Measurements from ENCODE around the gene MRPL48.

MRPL48 gene

GRCh38 chr11:73789279-73789670, 1.6 kb downstream of the MRPL48 start:
- Histone ChIP-seq H3K79me2 (ENCODE audit: insufficient read depth, low read length) (peaks cover 74% of the 10 kb centered on the region), H3K27ac (ENCODE audit: low read length) (no peak overlapping the region), H3K27me3 (ENCODE audit: insufficient read depth, low read length, poor library complexity) (no peaks in the 10 kb centered on the region), H2AFZ (ENCODE audit: low read depth, low read length) (no peak overlapping the region), H3K9ac (ENCODE audit: low read depth, low read length) (peak overlapping the region; percentile 77), H4K20me1 (ENCODE audit: insufficient read depth, low read length) (peaks cover 4% of the 10 kb centered on the region; the same call in 1 of the 2 replicates), H3K4me3 (ENCODE audit: low read depth in 1 of 2, low read length in 2 of 2) (peak overlapping the region in 1 of 2 experiments; percentile 75; a peak in 2 of 4 replicates), H3K4me2 (ENCODE audit: insufficient read depth, low read length) (peak overlapping the region; percentile 64), H3K4me1 (ENCODE audit: insufficient read depth, low read length) (peaks cover 47% of the 10 kb centered on the region), H3K9me3 (ENCODE audit: insufficient read depth, low read length, severe bottlenecking) (no peaks in the 10 kb centered on the region), H3K36me3 (ENCODE audit: insufficient read depth, low read length) (peaks cover 12% of the 10 kb centered on the region)
- no peak for TF ChIP-seq CTCF (IDR thresholded peaks at IDR 0.05; ENCODE audit: borderline replicate concordance, extremely low read depth, low read length, poor library complexity, severe bottlenecking)
- no peak for TF ChIP-seq EZH2 (IDR thresholded peaks at IDR 0.05; ENCODE audit: borderline replicate concordance, low read depth, low read length, severe bottlenecking)
- ATAC-seq (ENCODE audit: insufficient read depth, low read depth): no peak
- DNase-seq: no peak

- ATAC-seq (ENCODE audit: insufficient read depth, low read depth): no peak
- no peaks in the 10 kb centered on the region for H3K9me3 ChIP-seq (ENCODE audit: insufficient read depth, low read length, severe bottlenecking)
- H3K4me3 ChIP-seq (ENCODE audit: low read depth in 1 of 2, low read length in 2 of 2): no peak overlapping the region
- no peak overlapping the region for H3K4me2 ChIP-seq (ENCODE audit: insufficient read depth, low read length)
- no peak for DNase-seq
- peaks cover 17% of the 10 kb centered on the region for H3K4me1 ChIP-seq (ENCODE audit: insufficient read depth, low read length)
- TF ChIP-seq CTCF (IDR thresholded peaks at IDR 0.05; ENCODE audit: borderline replicate concordance, extremely low read depth, low read length, poor library complexity, severe bottlenecking): no peak
- no peak for TF ChIP-seq EZH2 (IDR thresholded peaks at IDR 0.05; ENCODE audit: borderline replicate concordance, low read depth, low read length, severe bottlenecking)
- no peak overlapping the region for H3K9ac ChIP-seq (ENCODE audit: low read depth, low read length)
- peaks cover 30% of the 10 kb centered on the region for H3K36me3 ChIP-seq (ENCODE audit: insufficient read depth, low read length)
- no peak overlapping the region for H2AFZ ChIP-seq (ENCODE audit: low read depth, low read length)
- no peaks in the 10 kb centered on the region for H3K27me3 ChIP-seq (ENCODE audit: insufficient read depth, low read length, poor library complexity)
- no peak overlapping the region for H3K27ac ChIP-seq (ENCODE audit: low read length)
- peaks cover 10% of the 10 kb centered on the region for H4K20me1 ChIP-seq (ENCODE audit: insufficient read depth, low read length)
- peaks cover 80% of the 10 kb centered on the region for H3K79me2 ChIP-seq (ENCODE audit: insufficient read depth, low read length)
These were observed 4.9 kb downstream of the MRPL48 start for GRCh38 chr11:73792584-73792983.

- H3K27ac ChIP-seq (ENCODE audit: low read length): no peak overlapping the region
- H3K4me2 ChIP-seq (ENCODE audit: insufficient read depth, low read length): no peak overlapping the region
- peaks cover 10% of the 10 kb centered on the region for H4K20me1 ChIP-seq (ENCODE audit: insufficient read depth, low read length)
- no peak overlapping the region for H3K9ac ChIP-seq (ENCODE audit: low read depth, low read length)
- ATAC-seq (ENCODE audit: insufficient read depth, low read depth) (no peak), DNase-seq (no peak)
- H3K9me3 ChIP-seq (ENCODE audit: insufficient read depth, low read length, severe bottlenecking): no peaks in the 10 kb centered on the region
- H3K27me3 ChIP-seq (ENCODE audit: insufficient read depth, low read length, poor library complexity): no peaks in the 10 kb centered on the region
- TF ChIP-seq CTCF (IDR thresholded peaks at IDR 0.05; ENCODE audit: borderline replicate concordance, extremely low read depth, low read length, poor library complexity, severe bottlenecking) (no peak), EZH2 (IDR thresholded peaks at IDR 0.05; ENCODE audit: borderline replicate concordance, low read depth, low read length, severe bottlenecking) (no peak)
- H2AFZ ChIP-seq (ENCODE audit: low read depth, low read length): no peak overlapping the region
- H3K36me3 ChIP-seq (ENCODE audit: insufficient read depth, low read length): peaks cover 32% of the 10 kb centered on the region
- H3K79me2 ChIP-seq (ENCODE audit: insufficient read depth, low read length): peaks cover 63% of the 10 kb centered on the region
- H3K4me3 ChIP-seq (ENCODE audit: low read depth in 1 of 2, low read length in 2 of 2): no peak overlapping the region
- H3K4me1 ChIP-seq (ENCODE audit: insufficient read depth, low read length): no peaks in the 10 kb centered on the region
These were observed 8.4 kb downstream of the MRPL48 start for GRCh38 chr11:73795925-73796632.

All from DND-41 (cell line).